Measurements from ENCODE around the gene SFXN2.

- TF ChIP-seq, protein P1, sequence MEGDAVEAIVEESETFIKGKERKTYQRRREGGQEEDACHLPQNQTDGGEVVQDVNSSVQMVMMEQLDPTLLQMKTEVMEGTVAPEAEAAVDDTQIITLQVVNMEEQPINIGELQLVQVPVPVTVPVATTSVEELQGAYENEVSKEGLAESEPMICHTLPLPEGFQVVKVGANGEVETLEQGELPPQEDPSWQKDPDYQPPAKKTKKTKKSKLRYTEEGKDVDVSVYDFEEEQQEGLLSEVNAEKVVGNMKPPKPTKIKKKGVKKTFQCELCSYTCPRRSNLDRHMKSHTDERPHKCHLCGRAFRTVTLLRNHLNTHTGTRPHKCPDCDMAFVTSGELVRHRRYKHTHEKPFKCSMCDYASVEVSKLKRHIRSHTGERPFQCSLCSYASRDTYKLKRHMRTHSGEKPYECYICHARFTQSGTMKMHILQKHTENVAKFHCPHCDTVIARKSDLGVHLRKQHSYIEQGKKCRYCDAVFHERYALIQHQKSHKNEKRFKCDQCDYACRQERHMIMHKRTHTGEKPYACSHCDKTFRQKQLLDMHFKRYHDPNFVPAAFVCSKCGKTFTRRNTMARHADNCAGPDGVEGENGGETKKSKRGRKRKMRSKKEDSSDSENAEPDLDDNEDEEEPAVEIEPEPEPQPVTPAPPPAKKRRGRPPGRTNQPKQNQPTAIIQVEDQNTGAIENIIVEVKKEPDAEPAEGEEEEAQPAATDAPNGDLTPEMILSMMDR (conservative IDR thresholded peaks at IDR 0.05): no peak
- no peak for TF ChIP-seq ZFX (IDR thresholded peaks at IDR 0.05)
Observed at GRCh38 chr10:102675666-102676533, 38.5 kb upstream of the SFXN2 start.

Measured in C4-2B (cell line).